Islet of Langerhans (tissue), 1 donor: ENCODE measurements around the gene CTAGE9.
"Not testable (repeated sequence)": the region's sequence is repeated elsewhere in the genome, so short reads cannot be mapped to it uniquely, and the experiment has no call there.

Source experiments
- FAIRE-seq: peaks from one replicate; lab custom pipeline; 2011; peaks lifted over from hg19 to GRCh38; lab: Jason Lieb, UNC

The CTAGE9 gene, protein sequence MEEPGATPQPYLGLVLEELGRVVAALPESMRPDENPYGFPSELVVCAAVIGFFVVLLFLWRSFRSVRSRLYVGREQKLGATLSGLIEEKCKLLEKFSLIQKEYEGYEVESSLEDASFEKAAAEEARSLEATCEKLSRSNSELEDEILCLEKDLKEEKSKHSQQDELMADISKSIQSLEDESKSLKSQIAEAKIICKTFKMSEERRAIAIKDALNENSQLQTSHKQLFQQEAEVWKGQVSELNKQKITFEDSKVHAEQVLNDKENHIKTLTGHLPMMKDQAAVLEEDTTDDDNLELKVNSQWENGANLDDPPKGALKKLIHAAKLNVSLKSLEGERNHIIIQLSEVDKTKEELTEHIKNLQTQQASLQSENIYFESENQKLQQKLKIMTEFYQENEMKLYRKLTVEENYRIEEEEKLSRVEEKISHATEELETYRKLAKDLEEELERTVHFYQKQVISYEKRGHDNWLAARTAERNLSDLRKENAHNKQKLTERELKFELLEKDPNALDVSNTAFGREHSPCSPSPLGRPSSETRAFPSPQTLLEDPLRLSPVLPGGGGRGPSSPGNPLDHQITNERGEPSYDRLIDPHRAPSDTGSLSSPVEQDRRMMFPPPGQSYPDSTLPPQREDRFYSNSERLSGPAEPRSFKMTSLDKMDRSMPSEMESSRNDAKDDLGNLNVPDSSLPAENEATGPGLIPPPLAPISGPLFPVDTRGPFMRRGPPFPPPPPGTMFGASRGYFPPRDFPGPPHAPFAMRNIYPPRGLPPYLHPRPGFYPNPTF

GRCh38 chr6:131710917-131711316, at the start of gene CTAGE9:
Gene CTAGE9 (minus strand): TSS chr6:131711017. CDS start chr6:131711017, 0 bp downstream.
- not testable (repeated sequence) for FAIRE-seq

DNA sequence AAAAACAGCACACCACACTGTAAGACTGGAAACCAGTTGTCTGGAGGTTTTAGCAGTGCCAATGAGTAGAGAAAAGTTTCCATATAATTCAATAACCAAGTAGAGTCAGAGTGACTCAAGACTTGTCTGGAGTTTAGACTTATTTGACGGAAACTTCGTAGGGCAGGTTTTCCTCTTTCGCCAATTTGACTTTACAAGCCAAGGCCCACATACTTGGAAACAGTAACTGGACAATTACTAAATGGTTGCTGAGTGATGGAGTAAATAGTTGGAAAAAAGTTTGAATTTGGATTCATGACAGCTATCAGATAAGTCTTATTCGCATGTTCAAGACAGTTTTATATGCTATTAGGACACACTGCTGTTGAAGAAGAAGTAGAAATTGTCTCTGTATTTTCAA, 48.1 kb upstream of the CTAGE9 start:
- FAIRE-seq, result no peak

GRCh38 chr6:131756039-131756438, 45.2 kb upstream of the CTAGE9 start:
- FAIRE-seq, result no peak

DNA sequence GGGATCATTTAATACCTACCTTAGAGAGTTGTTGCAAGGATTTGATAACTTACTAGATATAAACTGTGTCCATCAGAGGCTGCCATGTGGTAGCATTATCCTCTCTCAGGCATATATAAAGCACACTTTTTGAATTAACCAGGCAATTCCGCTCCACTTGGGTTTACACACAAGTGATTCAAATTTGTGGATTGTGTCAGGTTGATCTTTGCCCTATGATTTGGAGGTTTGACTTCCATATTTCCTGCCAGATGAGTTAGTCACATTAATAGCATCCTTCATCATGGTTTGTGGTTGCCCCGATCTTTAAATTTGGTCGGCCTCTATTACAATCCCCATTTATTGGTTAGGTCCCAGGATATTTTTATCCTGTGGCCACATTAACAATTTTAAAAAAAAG, 44.8 kb upstream of the CTAGE9 start:
- no peak for FAIRE-seq

DNA sequence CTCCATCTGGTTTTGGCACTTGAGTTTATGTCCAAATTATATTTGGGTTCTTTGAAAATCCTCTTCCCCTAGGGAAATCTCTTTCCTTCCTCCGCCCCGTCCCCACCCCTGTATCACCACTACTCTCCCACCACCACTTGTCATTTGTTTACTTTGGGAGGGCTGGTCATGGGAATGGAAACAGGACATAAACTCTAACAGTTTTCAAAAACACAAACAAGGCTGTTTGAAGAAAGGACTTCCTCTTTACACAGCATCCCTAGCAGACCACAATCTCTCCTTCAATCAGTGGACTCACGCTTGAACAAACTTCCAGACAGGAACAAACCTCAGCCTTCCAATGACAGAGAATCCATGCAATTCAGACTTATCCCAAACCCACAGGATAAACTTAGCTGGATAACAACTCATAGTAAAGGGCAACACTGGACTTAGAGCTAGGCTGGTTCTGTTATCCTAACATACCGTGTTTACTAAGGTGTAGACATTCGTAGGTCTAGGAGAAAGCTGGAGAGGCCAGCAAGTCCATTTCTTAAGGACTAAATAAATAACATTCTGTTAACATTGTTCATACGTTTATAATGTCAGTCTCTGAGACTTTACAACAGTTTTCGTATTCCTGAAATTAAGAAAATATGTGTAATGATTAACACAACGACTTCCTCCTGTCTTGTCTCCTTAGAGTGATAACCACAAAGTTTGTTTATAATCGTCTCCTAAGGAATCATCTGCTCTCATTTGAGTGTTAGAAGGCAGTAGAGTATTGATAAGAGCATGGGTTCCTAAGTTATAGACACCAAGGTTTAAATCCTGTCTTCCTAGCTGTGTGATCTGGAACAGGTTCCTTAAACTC, 44.1 kb upstream of the CTAGE9 start:
- no peak for FAIRE-seq

DNA sequence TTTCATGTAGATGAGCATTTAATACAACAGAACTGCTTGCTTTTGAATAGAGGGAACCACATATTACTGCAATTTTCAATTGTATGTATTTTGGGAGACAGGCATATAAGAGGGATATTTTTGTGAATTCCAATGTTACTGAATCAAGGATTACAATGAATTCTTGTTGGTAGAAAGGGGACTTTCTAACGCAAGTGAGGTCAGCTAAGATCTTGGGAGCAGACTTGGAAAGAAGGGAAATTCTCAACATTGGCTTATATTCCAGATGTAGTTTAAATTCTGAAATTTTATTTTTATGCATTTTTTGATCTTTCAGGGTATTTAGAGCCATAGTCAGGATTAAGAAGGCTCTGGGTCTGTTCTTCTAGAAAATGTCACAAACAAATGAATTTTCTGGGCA, 43.3 kb upstream of the CTAGE9 start:
- no peak for FAIRE-seq

GRCh38 chr6:131751012-131751715, 40.3 kb upstream of the CTAGE9 start:
- FAIRE-seq, result not testable (repeated sequence)

- no peak for FAIRE-seq
These were observed 38.2 kb upstream of the CTAGE9 start for GRCh38 chr6:131749023-131749422.

DNA sequence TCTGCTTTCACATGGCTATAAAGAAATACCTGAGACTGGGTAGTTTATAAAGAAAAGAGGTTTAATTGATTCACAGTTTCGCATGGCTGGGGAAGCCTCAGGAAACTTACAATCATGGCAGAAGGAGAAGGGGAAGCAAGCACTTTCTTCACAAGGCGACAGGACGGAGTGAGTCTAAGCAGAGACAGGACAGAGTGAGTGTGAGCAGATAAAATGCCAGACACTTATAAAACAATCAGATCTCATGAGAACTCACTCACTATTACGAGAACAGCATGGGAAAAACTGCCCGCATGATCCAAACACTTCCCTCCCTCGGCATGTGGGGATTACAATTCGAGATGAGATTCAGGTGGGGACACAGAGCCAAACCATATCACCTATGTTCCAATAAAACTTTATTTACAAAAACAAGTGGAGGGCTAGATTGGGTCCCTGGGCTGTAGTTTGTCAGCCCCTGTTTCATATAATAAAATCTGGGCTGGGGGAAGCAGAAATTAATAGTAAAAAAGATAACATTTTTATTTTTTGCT, 37.1 kb upstream of the CTAGE9 start:
- no peak for FAIRE-seq

DNA sequence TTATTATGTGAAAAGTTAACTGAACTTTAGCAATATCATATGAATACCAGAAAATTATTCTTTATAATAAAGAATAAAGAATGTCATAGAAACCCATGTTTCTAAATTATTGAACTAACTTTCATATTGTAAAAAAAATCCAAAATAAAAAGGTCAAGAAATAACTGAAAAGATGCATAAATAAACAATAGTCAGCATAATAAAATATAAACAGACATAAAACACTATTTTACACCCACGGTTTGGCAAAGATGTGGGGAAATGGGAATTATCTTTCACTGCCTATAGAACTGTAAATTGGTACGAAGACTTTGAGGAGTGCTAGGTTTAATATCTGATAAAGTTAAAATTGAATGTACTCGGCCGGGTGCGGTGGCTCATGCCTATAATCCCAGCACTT, 34.7 kb upstream of the CTAGE9 start:
- FAIRE-seq, result no peak

DNA sequence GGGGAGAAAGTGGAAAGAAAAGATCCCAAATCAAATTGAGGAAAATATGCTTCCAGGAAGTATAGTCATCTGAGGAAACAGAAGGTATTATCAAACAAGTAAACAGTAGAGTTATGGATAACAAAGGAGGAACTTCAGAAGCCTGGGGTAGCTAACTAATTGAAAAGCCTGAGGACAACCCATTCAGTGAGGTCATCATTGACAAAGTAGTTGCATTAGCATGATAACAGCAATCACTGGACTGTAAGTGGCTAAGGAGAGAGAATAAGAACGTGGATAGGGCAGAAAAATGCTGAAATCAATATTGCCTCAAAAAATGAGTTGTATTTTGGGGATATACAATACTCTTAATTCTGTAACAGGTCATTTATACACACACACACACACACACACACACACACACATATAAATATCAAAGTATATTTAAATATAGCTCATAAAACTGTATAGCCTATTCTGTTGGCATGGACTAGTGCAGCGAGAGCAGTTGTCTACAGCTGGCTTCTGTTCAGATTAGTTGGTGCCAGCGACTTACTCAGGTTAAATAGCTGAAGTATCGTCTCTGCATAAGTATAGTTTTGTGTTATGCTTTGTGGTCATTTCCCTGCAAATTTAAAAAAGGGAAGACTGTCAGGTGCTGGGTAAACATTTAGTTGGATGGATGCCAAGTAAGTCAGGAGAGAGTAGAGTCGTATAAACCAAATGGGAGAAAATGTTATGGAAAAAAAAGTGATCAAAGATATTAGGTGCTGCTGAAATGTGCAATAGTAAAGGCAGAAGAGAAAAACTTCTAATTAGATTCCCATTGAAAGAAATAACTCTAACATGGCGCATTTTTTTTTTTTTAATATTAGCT, 33.8 kb upstream of the CTAGE9 start:
- FAIRE-seq, result no peak

GRCh38 chr6:131741688-131742393, 31.0 kb upstream of the CTAGE9 start:
- no peak for FAIRE-seq

DNA sequence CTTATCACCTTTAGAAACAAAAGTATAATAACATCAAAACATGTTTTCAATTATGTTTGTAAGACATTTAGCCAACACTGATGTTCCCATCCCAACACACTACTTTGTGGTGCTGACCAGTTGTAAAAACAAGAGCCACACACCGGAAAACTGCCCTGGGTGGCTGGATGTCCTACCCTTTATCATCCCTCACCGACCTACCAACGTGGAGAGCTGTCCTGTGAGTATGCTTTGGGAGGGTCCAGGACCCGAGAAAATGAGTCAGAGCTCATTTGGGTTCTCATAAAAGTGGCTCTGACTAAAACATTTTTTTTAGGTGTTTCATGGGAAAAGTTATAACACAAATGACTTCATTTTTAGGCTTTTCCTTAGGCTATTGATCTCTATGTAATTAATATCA, 29.3 kb upstream of the CTAGE9 start:
- no peak for FAIRE-seq

DNA sequence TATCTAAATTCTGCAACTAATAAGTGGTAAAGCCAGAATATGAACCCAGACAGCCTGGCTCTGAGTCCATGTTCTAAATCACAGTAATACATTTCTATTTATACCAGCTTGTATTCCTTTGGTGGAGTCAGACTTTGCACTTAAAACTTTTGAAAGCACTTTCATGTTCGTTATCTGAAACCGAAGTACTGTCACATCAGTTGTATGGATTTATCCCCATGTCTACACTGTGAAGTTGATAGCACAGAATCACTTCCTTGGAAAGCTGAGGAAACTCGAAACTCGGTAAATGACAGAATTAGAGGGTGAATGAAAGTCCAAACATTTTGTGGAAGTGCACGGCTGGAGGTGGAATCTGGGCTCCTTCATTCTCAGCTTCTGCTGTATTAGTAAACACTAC, 28.3 kb upstream of the CTAGE9 start:
- FAIRE-seq, result no peak

DNA sequence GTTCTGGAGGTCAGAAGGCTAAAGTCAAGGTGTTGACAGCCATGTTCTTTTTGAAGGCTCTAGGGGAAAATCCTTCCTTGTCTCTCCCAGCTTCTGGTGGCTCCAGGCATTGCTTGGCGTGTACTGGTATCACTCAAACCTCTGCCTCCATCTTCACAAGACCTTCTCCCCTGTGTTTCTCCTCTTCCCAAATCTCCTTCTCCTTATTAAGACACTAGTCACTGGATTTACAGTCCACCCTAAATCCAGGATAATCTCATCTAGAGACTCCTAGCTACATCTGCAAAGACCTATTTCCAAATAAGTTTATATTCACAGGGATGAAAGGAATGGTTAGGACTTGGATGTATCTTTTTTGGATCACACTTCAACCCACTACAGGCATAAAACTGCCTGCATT, 26.0 kb upstream of the CTAGE9 start:
- no peak for FAIRE-seq

GRCh38 chr6:131736003-131736596, 25.3 kb upstream of the CTAGE9 start:
- FAIRE-seq, result no peak

GRCh38 chr6:131733376-131734016, 22.7 kb upstream of the CTAGE9 start:
- no peak for FAIRE-seq

DNA sequence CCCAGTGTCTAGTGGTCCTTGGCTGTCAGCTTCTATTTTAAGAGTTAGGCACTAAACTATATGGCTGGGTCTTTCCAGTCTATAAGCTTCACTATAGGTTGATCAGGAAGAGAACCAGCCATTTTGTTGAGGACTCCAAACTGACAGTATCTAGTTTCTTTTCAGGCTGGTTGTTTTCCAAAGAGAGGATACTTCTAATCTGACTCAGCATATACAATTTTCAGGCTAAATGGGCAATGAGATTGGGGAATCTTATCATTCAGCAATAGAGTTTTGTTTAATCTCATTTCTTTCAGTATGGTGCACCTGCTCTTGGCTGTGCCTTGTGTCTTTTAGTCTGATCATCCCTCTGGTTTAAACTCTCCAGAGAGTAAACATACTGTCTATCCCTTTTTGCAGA, 20.4 kb upstream of the CTAGE9 start:
- FAIRE-seq, result no peak

GRCh38 chr6:131730264-131730663, 19.4 kb upstream of the CTAGE9 start:
- no peak for FAIRE-seq
